IPS-NIHi7 (cell line): ENCODE results near the gene PLK2.
A peak's percentile ranks its signal among the peaks of the same experiment; 100 is the strongest.

Experiments used
- DNase-seq: peaks from one replicate; pipeline ENCODE4 v3.0.0; 2012; ENCODE audit warnings: mixed read lengths; ENCODE audit errors: extremely low spot score

PLK2 gene

DNA sequence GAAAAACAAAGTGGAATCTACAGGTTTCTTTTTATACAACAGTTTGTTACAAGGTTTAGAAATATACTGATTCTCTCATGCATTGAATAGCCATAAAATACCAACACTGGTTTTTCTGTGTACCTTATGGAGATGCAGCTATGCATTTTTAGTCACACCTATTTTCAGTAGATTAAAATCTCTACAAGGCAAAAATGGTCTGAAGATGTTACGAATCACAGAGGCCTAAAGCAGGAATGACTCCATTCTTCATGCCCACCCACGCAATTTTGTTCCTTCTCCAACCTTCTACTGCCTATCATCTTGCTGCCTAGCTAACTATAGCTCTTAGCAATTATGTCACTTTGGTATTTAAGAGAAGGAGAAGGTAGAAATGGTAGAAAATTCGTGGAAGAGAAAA is 9.9 kb downstream of the PLK2 start:
- DNase-seq, result no peak

GRCh38 chr5:58447226-58447625 is 12.7 kb downstream of the PLK2 start:
- DNase-seq, result no peak

GRCh38 chr5:58446024-58446423 is 13.9 kb downstream of the PLK2 start:
- DNase-seq, result no peak

- no peak for DNase-seq
Observed at GRCh38 chr5:58444805-58445204, 15.1 kb downstream of the PLK2 start.

GRCh38 chr5:58440901-58441460 is 18.9 kb downstream of the PLK2 start:
- DNase-seq, result no peak

DNA sequence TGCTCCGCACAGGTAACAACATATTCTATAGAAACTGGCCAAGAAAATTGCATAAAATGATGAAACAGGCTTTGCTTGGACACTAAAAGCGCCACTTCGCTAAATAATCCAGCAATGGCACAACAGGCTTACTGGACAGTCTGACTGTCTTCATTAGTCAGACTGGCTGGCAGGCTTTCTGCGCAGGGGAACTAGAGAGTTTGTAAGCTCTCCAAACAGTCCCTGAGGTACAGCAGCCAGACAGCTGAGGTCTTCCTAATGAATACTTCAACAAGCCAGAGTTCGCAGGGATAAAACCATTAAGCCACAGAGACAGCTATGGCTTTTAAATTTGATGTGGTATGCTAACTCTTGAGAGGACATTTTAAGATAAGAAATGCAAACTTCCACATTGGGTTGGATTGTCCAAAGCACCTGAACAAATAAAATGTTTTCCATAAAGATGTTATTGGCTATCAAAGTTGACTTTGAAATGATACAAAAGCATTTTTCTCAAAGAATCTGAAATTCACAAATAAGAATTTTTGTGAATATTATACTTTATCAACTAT is 20.7 kb downstream of the PLK2 start:
- no peak for DNase-seq

GRCh38 chr5:58437661-58438060 is 22.2 kb downstream of the PLK2 start:
- no peak for DNase-seq

GRCh38 chr5:58431832-58432231 is 28.1 kb downstream of the PLK2 start:
- no peak for DNase-seq

- no peak for DNase-seq
Observed at GRCh38 chr5:58412932-58413331, 47.0 kb downstream of the PLK2 start.

GRCh38 chr5:58412081-58412480 is 47.8 kb downstream of the PLK2 start:
- no peak for DNase-seq

- DNase-seq, result no peak
Observed at GRCh38 chr5:58411372-58411771, 48.5 kb downstream of the PLK2 start.

- no peak for DNase-seq
Observed at GRCh38 chr5:58410441-58410840, 49.4 kb downstream of the PLK2 start.

- DNase-seq, result no peak
Observed at GRCh38 chr5:58407042-58407719, 52.7 kb downstream of the PLK2 start.

- DNase-seq, result peak; percentile 21
Observed at GRCh38 chr5:58406394-58406793, 53.5 kb downstream of the PLK2 start.

GRCh38 chr5:58405175-58405574 is 54.7 kb downstream of the PLK2 start:
- no peak for DNase-seq

DNA sequence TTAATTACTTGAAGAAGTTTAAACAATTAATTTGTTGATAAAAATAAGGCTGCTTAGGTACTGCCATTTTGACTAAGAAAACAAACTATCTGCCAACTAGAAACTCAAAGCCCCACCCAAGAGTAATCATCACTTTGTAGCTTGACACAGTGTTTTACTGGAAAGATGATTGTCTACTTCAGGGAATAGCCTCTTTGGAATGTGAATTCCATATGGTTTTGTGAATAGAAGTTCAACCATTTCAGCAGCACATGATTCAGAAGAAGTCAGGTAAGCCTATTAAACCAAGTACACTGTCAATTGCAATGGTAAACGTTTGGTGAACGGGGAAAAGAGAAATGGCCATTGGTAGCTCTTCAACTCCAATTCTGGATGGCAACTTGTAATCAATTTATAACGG is 55.2 kb downstream of the PLK2 start:
- no peak for DNase-seq
